ENCODE results near the gene DSTN. TPM values are rescaled to one million over a fixed set of nuclear protein-coding genes. Genes with fewer than 3 reads are reported as not detected.
A peak's percentile ranks its signal among the peaks of the same experiment; 100 is the strongest.

Gene DSTN
- total RNA-seq, 1 experiment from 2014 or later, result 412 TPM

DNA sequence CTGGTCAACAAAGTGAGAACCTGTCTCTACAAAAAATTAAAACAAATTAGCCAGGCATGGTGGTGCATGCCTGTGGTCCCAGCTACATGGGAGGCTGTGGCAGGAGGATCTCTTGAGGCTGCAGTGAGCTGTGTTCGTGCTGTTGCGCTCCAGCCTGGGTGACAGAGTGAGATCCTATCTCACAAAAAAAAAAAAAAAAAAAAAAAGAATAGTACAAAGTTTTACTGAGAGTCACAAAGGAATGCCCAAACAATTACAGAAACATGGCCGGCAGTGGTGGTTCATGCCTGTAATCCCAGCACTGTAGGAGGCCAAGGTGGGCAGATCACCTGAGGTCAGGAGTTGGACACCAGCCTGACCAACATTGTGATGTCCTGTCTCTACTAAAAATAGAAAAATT lies 14.8 kb upstream of the DSTN start:
- in situ Hi-C loops (cut with HindIII; ENCODE audit: low pct_unique_long_range_greater_than_20kb, low sequenced_read_pairs), result no loop called here

DNA sequence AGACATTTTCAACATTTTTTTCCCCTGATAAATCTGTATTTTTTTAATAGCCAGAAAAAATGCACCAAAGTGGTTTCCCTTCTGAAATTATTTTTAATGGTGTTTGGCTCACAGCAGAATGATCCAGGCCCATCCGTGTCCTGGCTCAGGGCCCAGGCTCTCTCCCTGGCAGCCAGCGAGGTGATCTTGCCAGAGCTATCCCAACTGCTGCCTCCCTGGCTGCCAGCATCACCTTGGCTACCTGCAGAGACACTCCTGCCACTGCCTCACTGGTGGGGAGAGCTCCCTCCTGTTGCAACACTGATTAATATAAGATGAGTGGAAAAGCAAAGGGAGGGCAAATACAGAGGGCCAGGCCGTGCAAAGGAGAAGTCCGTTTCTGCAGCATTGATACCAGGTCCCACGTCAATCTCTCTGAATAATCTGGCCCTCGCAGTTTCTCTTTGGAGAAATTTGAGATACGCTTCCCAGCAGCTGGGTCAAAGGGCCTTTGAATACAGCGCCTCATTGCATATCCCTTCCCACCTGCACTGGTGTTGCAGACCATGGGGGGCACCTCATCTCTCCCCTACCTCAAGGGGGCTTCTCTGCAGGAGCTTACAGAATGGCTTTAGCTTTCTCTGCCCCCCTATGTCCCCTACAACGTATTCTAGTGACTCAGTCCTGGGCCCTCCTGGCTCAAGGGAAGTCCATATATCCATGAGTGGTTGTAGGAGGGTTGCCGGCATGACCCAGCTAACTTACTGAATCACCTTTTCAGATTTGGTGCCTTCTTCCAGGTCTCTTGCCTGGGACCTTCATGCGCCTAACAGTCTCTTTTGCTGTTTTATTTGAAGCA lies 12.8 kb upstream of the DSTN start:
- in situ Hi-C loops (cut with HindIII; ENCODE audit: low pct_unique_long_range_greater_than_20kb, low sequenced_read_pairs), result no loop called here
- CTCF ChIA-PET, result interaction anchor here (0.6 kb wide), 1 partner anchor 18 kb away, joined by 15 read pairs; no protein-coding TSS in a partner anchor
- no peaks in the 10 kb centered on the region for H3K9me3 ChIP-seq (ENCODE audit: control insufficient read depth, insufficient read depth, low read depth, low read length)
- intact Hi-C loops (cut with micrococcal nuclease; ENCODE audit: unreplicated experiment), result no loop called here
- ATAC-seq (peak; percentile 51), DNase-seq (ENCODE audit: low read depth, low spot score) (no peak)
- BruUV-seq (replicated peaks), result no TSS peak
- peak overlapping the region; percentile 33 to 45 for H3K4me3 ChIP-seq (ENCODE audit: low read depth in 2 of 2, low read length in 2 of 2)
- POLR2A ChIA-PET, result interaction anchor here (0.7 to 3.6 kb wide), 3 partner anchors 10 to 14 kb away, joined by 3 to 36 read pairs (median 3); partner anchors contain the start of gene DSTN
- H3K27me3 ChIP-seq (ENCODE audit: control insufficient read depth, insufficient read depth, low read length), result no peaks in the 10 kb centered on the region
- no peaks in the 10 kb centered on the region; the same call in 1 of the 2 replicates for H3K36me3 ChIP-seq (ENCODE audit: control insufficient read depth, insufficient read depth, low read length)
- H3K4me1 ChIP-seq (ENCODE audit: control insufficient read depth, insufficient read depth, low read length), result peaks cover 53% of the 10 kb centered on the region
- peak overlapping the region; percentile 100 for H3K27ac ChIP-seq (ENCODE audit: low read length)
- TF ChIP-seq, protein P1, sequence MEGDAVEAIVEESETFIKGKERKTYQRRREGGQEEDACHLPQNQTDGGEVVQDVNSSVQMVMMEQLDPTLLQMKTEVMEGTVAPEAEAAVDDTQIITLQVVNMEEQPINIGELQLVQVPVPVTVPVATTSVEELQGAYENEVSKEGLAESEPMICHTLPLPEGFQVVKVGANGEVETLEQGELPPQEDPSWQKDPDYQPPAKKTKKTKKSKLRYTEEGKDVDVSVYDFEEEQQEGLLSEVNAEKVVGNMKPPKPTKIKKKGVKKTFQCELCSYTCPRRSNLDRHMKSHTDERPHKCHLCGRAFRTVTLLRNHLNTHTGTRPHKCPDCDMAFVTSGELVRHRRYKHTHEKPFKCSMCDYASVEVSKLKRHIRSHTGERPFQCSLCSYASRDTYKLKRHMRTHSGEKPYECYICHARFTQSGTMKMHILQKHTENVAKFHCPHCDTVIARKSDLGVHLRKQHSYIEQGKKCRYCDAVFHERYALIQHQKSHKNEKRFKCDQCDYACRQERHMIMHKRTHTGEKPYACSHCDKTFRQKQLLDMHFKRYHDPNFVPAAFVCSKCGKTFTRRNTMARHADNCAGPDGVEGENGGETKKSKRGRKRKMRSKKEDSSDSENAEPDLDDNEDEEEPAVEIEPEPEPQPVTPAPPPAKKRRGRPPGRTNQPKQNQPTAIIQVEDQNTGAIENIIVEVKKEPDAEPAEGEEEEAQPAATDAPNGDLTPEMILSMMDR (IDR thresholded peaks at IDR 0.05), result no peak
- TF ChIP-seq, protein P2, sequence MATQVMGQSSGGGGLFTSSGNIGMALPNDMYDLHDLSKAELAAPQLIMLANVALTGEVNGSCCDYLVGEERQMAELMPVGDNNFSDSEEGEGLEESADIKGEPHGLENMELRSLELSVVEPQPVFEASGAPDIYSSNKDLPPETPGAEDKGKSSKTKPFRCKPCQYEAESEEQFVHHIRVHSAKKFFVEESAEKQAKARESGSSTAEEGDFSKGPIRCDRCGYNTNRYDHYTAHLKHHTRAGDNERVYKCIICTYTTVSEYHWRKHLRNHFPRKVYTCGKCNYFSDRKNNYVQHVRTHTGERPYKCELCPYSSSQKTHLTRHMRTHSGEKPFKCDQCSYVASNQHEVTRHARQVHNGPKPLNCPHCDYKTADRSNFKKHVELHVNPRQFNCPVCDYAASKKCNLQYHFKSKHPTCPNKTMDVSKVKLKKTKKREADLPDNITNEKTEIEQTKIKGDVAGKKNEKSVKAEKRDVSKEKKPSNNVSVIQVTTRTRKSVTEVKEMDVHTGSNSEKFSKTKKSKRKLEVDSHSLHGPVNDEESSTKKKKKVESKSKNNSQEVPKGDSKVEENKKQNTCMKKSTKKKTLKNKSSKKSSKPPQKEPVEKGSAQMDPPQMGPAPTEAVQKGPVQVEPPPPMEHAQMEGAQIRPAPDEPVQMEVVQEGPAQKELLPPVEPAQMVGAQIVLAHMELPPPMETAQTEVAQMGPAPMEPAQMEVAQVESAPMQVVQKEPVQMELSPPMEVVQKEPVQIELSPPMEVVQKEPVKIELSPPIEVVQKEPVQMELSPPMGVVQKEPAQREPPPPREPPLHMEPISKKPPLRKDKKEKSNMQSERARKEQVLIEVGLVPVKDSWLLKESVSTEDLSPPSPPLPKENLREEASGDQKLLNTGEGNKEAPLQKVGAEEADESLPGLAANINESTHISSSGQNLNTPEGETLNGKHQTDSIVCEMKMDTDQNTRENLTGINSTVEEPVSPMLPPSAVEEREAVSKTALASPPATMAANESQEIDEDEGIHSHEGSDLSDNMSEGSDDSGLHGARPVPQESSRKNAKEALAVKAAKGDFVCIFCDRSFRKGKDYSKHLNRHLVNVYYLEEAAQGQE (IDR thresholded peaks at IDR 0.05; ENCODE audit: insufficient read depth in 1 of 2, low read depth in 2 of 2, low read length in 1 of 2), result no peak
- peak; percentile 30; the same call in 1 of the 2 replicates for TF ChIP-seq TCF7L2 (IDR thresholded peaks at IDR 0.05; ENCODE audit: low read depth, low read length)
- TF ChIP-seq POLR2AphosphoS5 (IDR thresholded peaks at IDR 0.05; ENCODE audit: low read depth, low read length), result no peak

More for the DNA sequence above, 14.8 kb upstream of the DSTN start:
- Histone ChIP-seq H3K9me3 (ENCODE audit: control insufficient read depth, insufficient read depth, low read depth, low read length) (no peaks in the 10 kb centered on the region), H3K4me1 (ENCODE audit: control insufficient read depth, insufficient read depth, low read length) (peaks cover 40% of the 10 kb centered on the region), H3K4me3 (ENCODE audit: low read depth in 2 of 2, low read length in 2 of 2) (no peak overlapping the region), H3K27me3 (ENCODE audit: control insufficient read depth, insufficient read depth, low read length) (no peaks in the 10 kb centered on the region), H3K36me3 (ENCODE audit: control insufficient read depth, insufficient read depth, low read length) (no peaks in the 10 kb centered on the region; the same call in 1 of the 2 replicates), H3K27ac (ENCODE audit: low read length) (peak overlapping the region; percentile 20; the same call in 1 of the 2 replicates)
- BruUV-seq (replicated peaks), result no TSS peak
- CTCF ChIA-PET, result no interaction called here
- TF ChIP-seq SIN3A (IDR thresholded peaks at IDR 0.05; ENCODE audit: borderline replicate concordance, insufficient read depth, low read depth, low read length), result no peak
- TF ChIP-seq TCF7L2 (IDR thresholded peaks at IDR 0.05; ENCODE audit: low read depth, low read length), result no peak
- TF ChIP-seq, protein P1 (IDR thresholded peaks at IDR 0.05), result no peak
- TF ChIP-seq POLR2AphosphoS5 (IDR thresholded peaks at IDR 0.05; ENCODE audit: low read depth, low read length), result no peak
- TF ChIP-seq, protein P2 (IDR thresholded peaks at IDR 0.05; ENCODE audit: insufficient read depth in 1 of 2, low read depth in 2 of 2, low read length in 1 of 2), result no peak
- DNase-seq (ENCODE audit: low read depth, low spot score) (no peak), ATAC-seq (no peak)
- intact Hi-C loops (cut with micrococcal nuclease; ENCODE audit: unreplicated experiment), result no loop called here
- POLR2A ChIA-PET, result no interaction called here

Measured in Panc1 (cell line).